GM12891 (cell line): ENCODE measurements around the gene COTL1.

ENCODE experiments used
- DNase-seq: peaks from one replicate; pipeline ENCODE4 v3.0.0; 2011; ENCODE audit warnings: low spot score; ENCODE audit not compliant: insufficient read length
- FAIRE-seq: peaks from 2 replicates; lab custom pipeline; 2011; peaks lifted over from hg19 to GRCh38; lab: Jason Lieb, UNC
- PAX5 ChIP-seq: IDR thresholded peaks from 2 replicates; pipeline ENCODE4 v1.6.1; 2011; ENCODE audit warnings: low read length, moderate library complexity, mild to moderate bottlenecking; ENCODE audit not compliant: insufficient read depth, severe bottlenecking
- POLR2A ChIP-seq: IDR thresholded peaks from 2 replicates; pipeline ENCODE4 v1.6.1; 2011; ENCODE audit warnings: low read depth, low read length, control low read depth
- POLR2AphosphoS5 ChIP-seq: IDR thresholded peaks from 2 replicates; pipeline ENCODE4 v1.6.1; 2011; ENCODE audit warnings: low read depth, low read length, control low read depth
- POU2F2 ChIP-seq: IDR thresholded peaks from 2 replicates; pipeline ENCODE4 v1.6.1; 2011; ENCODE audit warnings: low read depth, mild to moderate bottlenecking, control low read depth, low read length, moderate library complexity
- SPI1 ChIP-seq: IDR thresholded peaks from 2 replicates; pipeline ENCODE4 v1.6.1; 2011; ENCODE audit warnings: low read depth, low read length, control low read depth
- TAF1 ChIP-seq: IDR thresholded peaks from 2 replicates; pipeline ENCODE4 v1.6.1; 2011; ENCODE audit warnings: low read depth, low read length, control low read depth

Gene COTL1

GRCh38 chr16:84545114-84545737 is 72.7 kb downstream of the COTL1 start:
- no peak for TF ChIP-seq PAX5
- FAIRE-seq, result no peak
- no peak for DNase-seq

GRCh38 chr16:84544031-84544773 is 73.7 kb downstream of the COTL1 start:
- no peak for FAIRE-seq
- DNase-seq, result no peak

GRCh38 chr16:84543253-84543652 is 74.6 kb downstream of the COTL1 start:
- TF ChIP-seq POU2F2 (no peak), TAF1 (no peak)
- DNase-seq (no peak), FAIRE-seq (no peak)

More at GRCh38 chr16:84544031-84544773, 73.7 kb downstream of the COTL1 start:
- TF ChIP-seq SPI1 (no peak), PAX5 (no peak), POU2F2 (no peak), TAF1 (no peak), POLR2AphosphoS5 (no peak), POLR2A (no peak)

- no peak for DNase-seq
- no peak for FAIRE-seq
- TF ChIP-seq PAX5 (no peak), TAF1 (no peak), SPI1 (no peak), POLR2A (no peak), POLR2AphosphoS5 (no peak), POU2F2 (no peak)
Observed at GRCh38 chr16:84541999-84542817, 75.7 kb downstream of the COTL1 start.

GRCh38 chr16:84540194-84540593 is 77.7 kb downstream of the COTL1 start:
- no peak for FAIRE-seq
- TF ChIP-seq POLR2AphosphoS5, result no peak
- TF ChIP-seq POLR2A, result no peak
- TF ChIP-seq PAX5, result no peak
- TF ChIP-seq POU2F2, result no peak
- TF ChIP-seq SPI1, result no peak
- TF ChIP-seq TAF1, result no peak

GRCh38 chr16:84538222-84538840 is 79.5 kb downstream of the COTL1 start:
- TF ChIP-seq POLR2A (no peak), POLR2AphosphoS5 (no peak), SPI1 (no peak), PAX5 (no peak), POU2F2 (no peak), TAF1 (no peak)
- FAIRE-seq, result no peak
- no peak for DNase-seq

More at GRCh38 chr16:84540194-84540593, 77.7 kb downstream of the COTL1 start:
- no peak for DNase-seq

- DNase-seq, result no peak
- FAIRE-seq, result no peak
- TF ChIP-seq TAF1 (no peak), POU2F2 (no peak), POLR2A (no peak), SPI1 (no peak), PAX5 (no peak), POLR2AphosphoS5 (no peak)
Observed at GRCh38 chr16:84537491-84538151, 80.3 kb downstream of the COTL1 start.

GRCh38 chr16:84535851-84536250 is 82.0 kb downstream of the COTL1 start:
- FAIRE-seq (no peak), DNase-seq (no peak)
- no peak for TF ChIP-seq POLR2AphosphoS5
- no peak for TF ChIP-seq POU2F2
- TF ChIP-seq TAF1, result no peak
- TF ChIP-seq SPI1, result no peak
- no peak for TF ChIP-seq PAX5
- no peak for TF ChIP-seq POLR2A

GRCh38 chr16:84535408-84535807 is 82.5 kb downstream of the COTL1 start:
- no peak for DNase-seq
- no peak for FAIRE-seq
- TF ChIP-seq PAX5, result no peak
- no peak for TF ChIP-seq SPI1
- no peak for TF ChIP-seq POLR2A
